Heart right ventricle (tissue), 16 donors: ENCODE data around the gene CCDC3. TPM values are rescaled to one million over a fixed set of nuclear protein-coding genes. Genes with fewer than 3 reads are reported as not detected.

Experiments used
- ATAC-seq, 8 donors: fragments of 200-7000 bp; cut with Tn5 transposase; one replicate each; pipeline ENCODE4 v1.9.1; 2020; ENCODE audit warnings: mild to moderate bottlenecking in 8 of 8, moderate library complexity in 8 of 8, moderate number of reproducible peaks in 1 of 8
- DNase-seq, 2 donors: peaks; one replicate each; pipeline ENCODE4 v3.0.0-alpha.2; 2020
- H3K27ac ChIP-seq, 10 donors: fragments of 200-600 bp; sonication (generic) in 2 of 10; one replicate each; pipeline versions ENCODE4 v1.5.0 to v1.8.0; 2020 to 2022; ENCODE audit warnings: mild to moderate bottlenecking in 3 of 10
- H3K27me3 ChIP-seq, 7 donors: fragments of 200-600 bp; one replicate each; pipeline ENCODE4 v1.8.0; 2021 to 2022; ENCODE audit warnings: mild to moderate bottlenecking in 2 of 7
- H3K36me3 ChIP-seq, 9 donors: fragments of 200-600 bp; sonication (generic) in 1 of 9; one replicate each; pipeline versions ENCODE4 v1.5.0 to v1.8.0; 2020 to 2022; ENCODE audit warnings: mild to moderate bottlenecking in 2 of 9
- H3K4me1 ChIP-seq, 9 donors: fragments of 200-600 bp; sonication (generic) in 1 of 9; one replicate each; pipeline versions ENCODE4 v1.5.0 to v1.8.0; 2020 to 2022; ENCODE audit warnings: mild to moderate bottlenecking in 4 of 9
- H3K4me3 ChIP-seq, 10 donors: fragments of 200-600 bp; sonication (generic) in 2 of 10; one replicate each; pipeline versions ENCODE4 v1.5.0 to v1.8.0; 2020 to 2022; ENCODE audit warnings: mild to moderate bottlenecking in 7 of 10, moderate library complexity in 2 of 10
- H3K9me3 ChIP-seq, 11 donors: fragments of 200-600 bp in 10 of 11; sonication (generic) in 2 of 11; one replicate each; pipeline versions ENCODE4 v1.5.0 to v1.8.0; 2013 to 2022; ENCODE audit warnings: mild to moderate bottlenecking in 2 of 11, control low read depth in 1 of 11, moderate library complexity in 1 of 11
- CTCF ChIP-seq, 9 donors: fragments of 200-600 bp; sonication (generic) in 2 of 9; IDR thresholded peaks; one replicate each; pipeline versions ENCODE4 v1.5.0 to v1.8.0; 2021 to 2022; ENCODE audit warnings: antibody characterized with exemption in 9 of 9, mild to moderate bottlenecking in 5 of 9, moderate library complexity in 1 of 9
- WGBS, 2 donors: extraction: QIAGEN DNeasy Blood & Tissue Kit; methylation state at CpG; one replicate each; pipeline ENCODE4 v1.1.7; 2013; ENCODE audit warnings: inconsistent platforms in 1 of 2; 5-methylcytosine and 5-hydroxymethylcytosine counted together
- intact Hi-C, 10 donors: fragments of 100-400 bp; cut with DNase I; formaldehyde crosslinking; loops; one replicate each; pipeline versions ENCODE4 v1.11.1 to v1.14.2; 2022
- polyA plus RNA-seq, 2 donors: library from polyadenylated mRNA; stranded (reverse); fragments of 200-250 nt; gene quantifications; one replicate each; pipeline ENCODE4 v1.2.3, GENCODE V29; 2013
- total RNA-seq, 10 donors: library from RNA; stranded (reverse); fragmentation: NEBNext Ultra II Directional in 3 of 10; extraction: Animal tissue kit (Norgen Biotek cat#: 25700) in 3 of 10; gene quantifications; one replicate each; pipeline versions ENCODE4 v1.2.1 to v1.2.4, GENCODE V29; 2021 to 2023
- donor health status: Arrhythmogenic right ventricular cardiomyopathy.
- donor health status: ischemic (EF 13 %, LVEDD 7.1; RV severe dilation, severe dysfunction).
- donor health status: healthy with polysubstance abuse.
- donor health status: DM: no; HTN: yes; CAD: no.
- donor health status: DM: no; HTN: no; CAD: no.
- donor health status: ischemic (EF 25% LVEDD 6.9; RV normal size, moderate dysfunction).
- donor health status: ischemic (EF 25% LVEDD 5.7; RV mildly dilated, moderate dysfunction).
- donor health status: healthy.
- donor health status: DM: yes; HTN: yes; CAD: no.
- donor health status: Ischemic cardiomyopathy.
- donor health status: ischemic (EF 35%, LVEDD 5.7; RV mildly dilated, moderate dysfunction).
- donor health status: nonischemic (EF 11% LVEDD 7.7; RV severe dilation, severe dysfunction).
- donor health status: DM: yes; HTN: yes; CAD: no.
- donor health status: PGD.
- donor health status: ischemic (EF 29% LVEDD 5.4; RV normal size, mild dysfunction).
- donor health status: nonischemic (EF 23%, LVEDD 6.1; RV moderate dilation, normal function).

The CCDC3 gene
- total and polyA plus RNA-seq, 12 donors: 2.6 to 14.3 (median 6.9) TPM

DNA sequence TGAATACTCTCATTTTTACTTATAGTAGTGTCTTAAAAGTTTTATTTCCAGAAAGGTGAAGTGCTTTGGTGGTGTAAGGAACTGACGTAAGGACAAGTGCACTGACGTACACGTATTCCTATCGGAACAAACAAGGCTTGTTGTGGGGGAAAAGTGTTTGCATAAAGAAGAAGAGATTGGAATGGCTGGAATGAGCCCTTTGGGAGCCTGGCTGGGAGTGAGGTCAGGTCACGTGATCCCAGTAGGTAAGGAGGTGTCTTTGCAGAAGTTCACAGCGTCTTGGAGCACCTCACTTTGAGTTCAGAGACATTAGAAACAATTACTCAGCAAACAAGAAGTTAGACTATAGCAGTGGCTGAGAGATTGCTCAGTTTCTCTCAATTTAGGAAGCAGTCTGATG lies 104.2 kb downstream of the CCDC3 start:
- intact Hi-C loops: loop anchor here in 1 of 10 donors (10.0 kb wide), 1 partner anchor 182 kb away; no protein-coding TSS in a partner anchor
- Histone ChIP-seq H3K27me3 (peaks cover 0 to 9% (median 0%) of the 10 kb centered on the region in 7 donors), H3K27ac (no peak overlapping the region), H3K4me1 (no peaks in the 10 kb centered on the region), H3K4me3 (no peak overlapping the region), H3K36me3 (no peaks in the 10 kb centered on the region), H3K9me3 (peaks cover 0 to 18% (median 10%) of the 10 kb centered on the region in 11 donors)
- DNase-seq (no peak), ATAC-seq (no peak)
- WGBS, 2 donors: 83 to 85% methylated on average over 6 of the region's 6 CpGs
- TF ChIP-seq CTCF (IDR thresholded peaks at IDR 0.05): no peak

DNA sequence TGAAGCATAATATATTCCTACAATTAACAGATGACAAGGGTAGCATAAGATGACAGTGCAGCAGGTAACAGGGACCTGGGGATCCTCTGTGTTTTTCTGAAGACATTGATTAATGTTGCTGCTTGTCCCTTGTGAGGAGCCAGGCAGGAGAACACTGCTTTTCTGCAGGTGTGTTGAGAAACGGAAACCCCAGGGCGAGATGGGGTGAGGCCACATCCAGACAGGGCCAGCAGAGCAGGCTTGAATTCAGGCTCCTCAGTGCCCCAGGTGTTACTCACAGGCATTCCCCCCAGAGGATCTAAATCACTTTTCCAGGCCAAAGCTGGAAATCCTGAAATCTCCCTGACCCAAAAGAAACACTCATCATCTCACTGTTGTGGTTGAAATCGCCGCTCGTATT lies 105.3 kb downstream of the CCDC3 start:
- Histone ChIP-seq H3K27ac (no peak overlapping the region), H3K9me3 (peaks cover 0 to 26% (median 13%) of the 10 kb centered on the region in 11 donors), H3K27me3 (peaks cover 0 to 1% (median 0%) of the 10 kb centered on the region in 7 donors), H3K4me3 (no peak overlapping the region), H3K4me1 (no peaks in the 10 kb centered on the region), H3K36me3 (no peaks in the 10 kb centered on the region)
- TF ChIP-seq CTCF (IDR thresholded peaks at IDR 0.05): no peak
- ATAC-seq (no peak), DNase-seq (no peak)
- intact Hi-C loops: loop anchor here in 1 of 10 donors (10.0 kb wide), 1 partner anchor 181 kb away; no protein-coding TSS in a partner anchor
- WGBS, 2 donors: 96 to 97% methylated on average over 5 of the region's 5 CpGs

GRCh38 chr10:12892924-12893323 lies 108.6 kb downstream of the CCDC3 start:
- DNase-seq: no peak
- H3K4me1 ChIP-seq: no peaks in the 10 kb centered on the region
- H3K36me3 ChIP-seq: no peaks in the 10 kb centered on the region
- no peak for ATAC-seq
- H3K9me3 ChIP-seq: peaks cover 0 to 40% (median 19%) of the 10 kb centered on the region in 11 donors
- H3K4me3 ChIP-seq: no peak overlapping the region
- H3K27me3 ChIP-seq: no peaks in the 10 kb centered on the region
- no peak for TF ChIP-seq CTCF (IDR thresholded peaks at IDR 0.05)
- H3K27ac ChIP-seq: no peak overlapping the region
- intact Hi-C loops: loop anchor here in 1 of 10 donors (10.0 kb wide), 1 partner anchor 178 kb away; no protein-coding TSS in a partner anchor

- peaks cover 0 to 11% (median 0%) of the 10 kb centered on the region in 9 donors for H3K4me1 ChIP-seq
- ATAC-seq (no peak), DNase-seq (no peak)
- H3K36me3 ChIP-seq: no peaks in the 10 kb centered on the region
- peaks cover 0 to 40% (median 19%) of the 10 kb centered on the region in 11 donors for H3K9me3 ChIP-seq
- 66 to 70% methylated on average over 3 of the region's 3 CpGs for WGBS, 2 donors
- no peak overlapping the region for H3K4me3 ChIP-seq
- intact Hi-C loops: loop anchor here in 1 of 10 donors (10.0 kb wide), 1 partner anchor 176 kb away; no protein-coding TSS in a partner anchor
- H3K27me3 ChIP-seq: no peaks in the 10 kb centered on the region
- H3K27ac ChIP-seq: no peak overlapping the region
- TF ChIP-seq CTCF (IDR thresholded peaks at IDR 0.05): no peak
Measured at GRCh38 chr10:12890958-12891357, 110.6 kb downstream of the CCDC3 start.
